Measurements from ENCODE around the gene ZFP42. TPM values are rescaled to one million over a fixed set of nuclear protein-coding genes. Genes with fewer than 3 reads are reported as not detected.

The ZFP42 gene
- total and polyA plus RNA-seq, 11 donors = 0.25 TPM; not detected in 10

DNA sequence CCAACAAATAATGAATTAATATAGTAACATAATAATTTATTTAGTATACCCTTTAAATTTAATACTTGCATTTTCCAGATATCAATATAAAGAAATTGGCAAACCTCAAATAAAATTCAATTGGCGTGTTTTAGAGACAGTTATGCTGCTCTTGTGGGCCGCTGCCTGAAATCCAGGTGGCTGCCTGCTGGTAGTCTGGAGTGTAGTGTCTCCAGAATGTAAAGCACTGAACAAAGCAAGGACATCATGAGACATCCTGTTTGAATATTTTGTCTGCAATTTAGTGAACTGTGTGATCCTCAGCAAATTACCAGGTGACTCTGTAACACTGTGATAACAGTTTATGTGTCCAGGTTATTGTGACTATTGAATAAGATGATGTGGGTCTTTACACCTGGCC is 29.9 kb downstream of the ZFP42 start:
- no peak overlapping the region for H3K27ac ChIP-seq
- peaks cover 0 to 7% (median 0%) of the 10 kb centered on the region in 9 donors for H3K27me3 ChIP-seq
- ATAC-seq (no peak), DNase-seq (no peak)
- 94 to 97% (median 96%) methylated on average over 2 of the region's 2 CpGs for WGBS, 4 donors
- H3K4me1 ChIP-seq = no peaks in the 10 kb centered on the region
- no peak overlapping the region for H3K4me3 ChIP-seq
- TF ChIP-seq, protein P1, sequence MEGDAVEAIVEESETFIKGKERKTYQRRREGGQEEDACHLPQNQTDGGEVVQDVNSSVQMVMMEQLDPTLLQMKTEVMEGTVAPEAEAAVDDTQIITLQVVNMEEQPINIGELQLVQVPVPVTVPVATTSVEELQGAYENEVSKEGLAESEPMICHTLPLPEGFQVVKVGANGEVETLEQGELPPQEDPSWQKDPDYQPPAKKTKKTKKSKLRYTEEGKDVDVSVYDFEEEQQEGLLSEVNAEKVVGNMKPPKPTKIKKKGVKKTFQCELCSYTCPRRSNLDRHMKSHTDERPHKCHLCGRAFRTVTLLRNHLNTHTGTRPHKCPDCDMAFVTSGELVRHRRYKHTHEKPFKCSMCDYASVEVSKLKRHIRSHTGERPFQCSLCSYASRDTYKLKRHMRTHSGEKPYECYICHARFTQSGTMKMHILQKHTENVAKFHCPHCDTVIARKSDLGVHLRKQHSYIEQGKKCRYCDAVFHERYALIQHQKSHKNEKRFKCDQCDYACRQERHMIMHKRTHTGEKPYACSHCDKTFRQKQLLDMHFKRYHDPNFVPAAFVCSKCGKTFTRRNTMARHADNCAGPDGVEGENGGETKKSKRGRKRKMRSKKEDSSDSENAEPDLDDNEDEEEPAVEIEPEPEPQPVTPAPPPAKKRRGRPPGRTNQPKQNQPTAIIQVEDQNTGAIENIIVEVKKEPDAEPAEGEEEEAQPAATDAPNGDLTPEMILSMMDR (IDR thresholded peaks at IDR 0.05) = no peak
- TF ChIP-seq POLR2A (IDR thresholded peaks at IDR 0.05) = no peak
- no peaks in the 10 kb centered on the region for H3K36me3 ChIP-seq
- no peaks in the 10 kb centered on the region for H3K9me3 ChIP-seq
- intact Hi-C loops (cut with DNase I) = no loop called here

- H3K4me3 ChIP-seq = no peak overlapping the region
- no peaks in the 10 kb centered on the region for H3K9me3 ChIP-seq
- TF ChIP-seq, protein P1 (IDR thresholded peaks at IDR 0.05) = no peak
- no peak for TF ChIP-seq POLR2A (IDR thresholded peaks at IDR 0.05)
- peaks cover 0 to 19% (median 2%) of the 10 kb centered on the region in 9 donors for H3K27me3 ChIP-seq
- H3K4me1 ChIP-seq = no peaks in the 10 kb centered on the region
- WGBS, 4 donors = 92 to 99% (median 95%) methylated on average over 13 of the region's 13 CpGs
- H3K36me3 ChIP-seq = no peaks in the 10 kb centered on the region
- H3K27ac ChIP-seq = no peak overlapping the region
- ATAC-seq = peak in 1 of 4 donors; percentile 15
- no peak for DNase-seq
- intact Hi-C loops (cut with DNase I) = no loop called here
These were observed 33.5 kb downstream of the ZFP42 start for GRCh38 chr4:188029114-188029513.

GRCh38 chr4:188030401-188030800 is 34.8 kb downstream of the ZFP42 start:
- H3K36me3 ChIP-seq = no peaks in the 10 kb centered on the region
- H3K27ac ChIP-seq = no peak overlapping the region
- no peak for ATAC-seq
- no peak for DNase-seq
- TF ChIP-seq, protein P1 (IDR thresholded peaks at IDR 0.05) = no peak
- TF ChIP-seq POLR2A (IDR thresholded peaks at IDR 0.05) = no peak
- intact Hi-C loops (cut with DNase I) = no loop called here
- H3K9me3 ChIP-seq = no peaks in the 10 kb centered on the region
- WGBS, 4 donors = 87 to 91% (median 87%) methylated on average over 3 of the region's 3 CpGs
- H3K4me3 ChIP-seq = no peak overlapping the region
- peaks cover 0 to 17% (median 2%) of the 10 kb centered on the region in 9 donors for H3K27me3 ChIP-seq
- H3K4me1 ChIP-seq = no peaks in the 10 kb centered on the region

DNA sequence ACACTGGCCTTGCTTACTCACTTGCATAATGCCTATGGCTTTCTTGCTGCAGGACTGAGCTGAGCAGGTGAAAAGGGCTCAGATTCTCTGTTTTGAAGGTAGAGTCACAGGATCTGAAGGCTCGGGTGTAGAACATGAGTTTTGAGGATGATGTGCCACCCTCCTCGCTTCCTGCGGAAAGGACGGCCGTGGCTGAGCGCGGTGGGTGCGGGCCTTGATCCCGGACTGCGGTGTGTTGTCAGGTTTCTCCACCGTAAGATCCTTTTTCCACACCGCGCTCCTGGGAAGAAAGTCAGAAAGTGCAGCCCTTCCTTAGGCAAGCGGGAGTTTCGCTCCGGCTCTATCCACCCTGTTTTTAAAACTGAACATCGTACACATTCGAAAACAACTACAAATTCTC is 36.2 kb downstream of the ZFP42 start:
- no peaks in the 10 kb centered on the region for H3K36me3 ChIP-seq
- no peaks in the 10 kb centered on the region for H3K4me1 ChIP-seq
- no peak for DNase-seq
- intact Hi-C loops (cut with DNase I) = no loop called here
- TF ChIP-seq, protein P1 (IDR thresholded peaks at IDR 0.05) = no peak
- TF ChIP-seq POLR2A (IDR thresholded peaks at IDR 0.05) = no peak
- no peaks in the 10 kb centered on the region for H3K9me3 ChIP-seq
- H3K27ac ChIP-seq = no peak overlapping the region
- 25 to 38% (median 28%) methylated on average over 18 of the region's 18 CpGs for WGBS, 4 donors
- H3K4me3 ChIP-seq = no peak overlapping the region
- H3K27me3 ChIP-seq = peaks cover 0 to 17% (median 2%) of the 10 kb centered on the region in 9 donors
- no peak for ATAC-seq
